Calu3 (cell line): ENCODE measurements around the gene DDRGK1. TPM values are rescaled to one million over a fixed set of nuclear protein-coding genes. Genes with fewer than 3 reads are reported as not detected.

Source experiments
- BruUV-seq: library from RNA; stranded (reverse); fragments of 400-500 nt; replicated peaks from 2 replicates; lab custom pipeline; 2021; lab: Mats Ljungman, UMichigan
- CTCF ChIA-PET: fragments of 300-600 bp; sonication (Branson Sonifier 250); formaldehyde crosslinking; loops from one replicate; lab custom pipeline; 2022; ENCODE audit warnings: antibody characterized with exemption; lab: Charles Lee
- DNase-seq: peaks from one replicate; pipeline ENCODE4 v3.0.0; 2022
- H3K27ac Mint-ChIP-seq: one replicate; pipeline ENCODE4 v1.8.0; 2022; ENCODE audit warnings: mixed read lengths; ENCODE audit not compliant: unreplicated experiment
- H3K27me3 Mint-ChIP-seq: one replicate; pipeline ENCODE4 v1.8.0; 2022; ENCODE audit warnings: mixed read lengths; ENCODE audit not compliant: unreplicated experiment
- H3K36me3 Mint-ChIP-seq: one replicate; pipeline ENCODE4 v1.8.0; 2022; ENCODE audit warnings: mild to moderate bottlenecking, moderate library complexity, mixed read lengths; ENCODE audit not compliant: insufficient read depth, unreplicated experiment
- H3K4me1 Mint-ChIP-seq: one replicate; pipeline ENCODE4 v1.8.0; 2022; ENCODE audit warnings: mild to moderate bottlenecking, low read depth, mixed read lengths; ENCODE audit not compliant: unreplicated experiment
- H3K4me3 Mint-ChIP-seq: one replicate; pipeline ENCODE4 v1.8.0; 2022; ENCODE audit warnings: mild to moderate bottlenecking, low read depth, moderate library complexity, mixed read lengths; ENCODE audit not compliant: unreplicated experiment
- H3K9me3 Mint-ChIP-seq: one replicate; pipeline ENCODE4 v1.8.0; 2022; ENCODE audit warnings: low read depth, mixed read lengths; ENCODE audit not compliant: unreplicated experiment
- intact Hi-C: fragments of 100-400 bp; cut with micrococcal nuclease; formaldehyde crosslinking; loops from one replicate; pipeline ENCODE4 v1.10.0; 2022; ENCODE audit not compliant: unreplicated experiment
- total RNA-seq: library from RNA; stranded (reverse); gene quantifications from 2 replicates; pipeline ENCODE4 v1.2.3, GENCODE V29; 2022
- TF ChIP-seq, protein P1 (sequence below): fragments of 200-600 bp; IDR thresholded peaks from one replicate; pipeline ENCODE4 v1.8.0; 2022; ENCODE audit warnings: antibody characterized with exemption; ENCODE audit not compliant: unreplicated experiment

Gene DDRGK1
- total RNA-seq, 1 experiment from 2014 or later = 30.9 TPM

DNA sequence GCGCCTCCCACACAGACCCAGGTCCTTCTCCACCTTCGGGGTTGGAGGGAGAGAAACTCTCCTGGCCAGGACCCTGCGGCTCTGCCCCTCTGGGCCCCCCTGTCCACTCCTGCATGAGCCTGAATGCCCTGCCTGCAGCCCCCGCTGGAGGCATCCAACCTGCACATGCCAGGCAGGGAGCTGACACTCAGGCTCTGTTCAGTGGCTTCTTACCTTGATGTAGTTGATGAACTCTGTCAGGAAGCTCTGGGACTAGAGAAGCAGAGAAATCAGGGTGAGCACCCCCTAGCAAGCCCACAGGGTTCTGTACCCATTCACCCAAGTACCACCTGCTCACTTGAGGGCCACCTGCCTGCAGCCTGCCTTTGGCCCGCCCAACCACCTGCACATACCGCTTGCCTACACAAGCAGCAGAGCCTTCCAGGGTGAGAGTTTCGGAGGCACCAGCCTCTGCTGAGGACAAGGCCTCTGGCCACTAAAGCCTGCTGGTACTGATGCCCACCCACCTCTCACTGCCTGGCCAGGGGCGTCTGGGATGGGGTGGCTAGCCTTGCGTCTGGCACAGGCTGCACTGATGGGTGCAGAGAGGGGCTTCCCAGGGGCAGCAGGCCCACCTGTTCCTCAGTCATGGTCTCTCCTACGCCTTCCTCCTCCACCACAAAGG is 9.7 kb downstream of the DDRGK1 start:
- intact Hi-C loops = no loop called here
- H3K4me3 Mint-ChIP-seq = no peak overlapping the region
- H3K4me1 Mint-ChIP-seq = no peaks in the 10 kb centered on the region
- BruUV-seq = no TSS peak
- CTCF ChIA-PET = no interaction called here
- H3K27ac Mint-ChIP-seq = no peak overlapping the region
- no peaks in the 10 kb centered on the region for H3K9me3 Mint-ChIP-seq
- H3K36me3 Mint-ChIP-seq = peaks cover 45% of the 10 kb centered on the region
- DNase-seq = no peak
- no peaks in the 10 kb centered on the region for H3K27me3 Mint-ChIP-seq
- TF ChIP-seq, protein P1, sequence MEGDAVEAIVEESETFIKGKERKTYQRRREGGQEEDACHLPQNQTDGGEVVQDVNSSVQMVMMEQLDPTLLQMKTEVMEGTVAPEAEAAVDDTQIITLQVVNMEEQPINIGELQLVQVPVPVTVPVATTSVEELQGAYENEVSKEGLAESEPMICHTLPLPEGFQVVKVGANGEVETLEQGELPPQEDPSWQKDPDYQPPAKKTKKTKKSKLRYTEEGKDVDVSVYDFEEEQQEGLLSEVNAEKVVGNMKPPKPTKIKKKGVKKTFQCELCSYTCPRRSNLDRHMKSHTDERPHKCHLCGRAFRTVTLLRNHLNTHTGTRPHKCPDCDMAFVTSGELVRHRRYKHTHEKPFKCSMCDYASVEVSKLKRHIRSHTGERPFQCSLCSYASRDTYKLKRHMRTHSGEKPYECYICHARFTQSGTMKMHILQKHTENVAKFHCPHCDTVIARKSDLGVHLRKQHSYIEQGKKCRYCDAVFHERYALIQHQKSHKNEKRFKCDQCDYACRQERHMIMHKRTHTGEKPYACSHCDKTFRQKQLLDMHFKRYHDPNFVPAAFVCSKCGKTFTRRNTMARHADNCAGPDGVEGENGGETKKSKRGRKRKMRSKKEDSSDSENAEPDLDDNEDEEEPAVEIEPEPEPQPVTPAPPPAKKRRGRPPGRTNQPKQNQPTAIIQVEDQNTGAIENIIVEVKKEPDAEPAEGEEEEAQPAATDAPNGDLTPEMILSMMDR = no peak

DNA sequence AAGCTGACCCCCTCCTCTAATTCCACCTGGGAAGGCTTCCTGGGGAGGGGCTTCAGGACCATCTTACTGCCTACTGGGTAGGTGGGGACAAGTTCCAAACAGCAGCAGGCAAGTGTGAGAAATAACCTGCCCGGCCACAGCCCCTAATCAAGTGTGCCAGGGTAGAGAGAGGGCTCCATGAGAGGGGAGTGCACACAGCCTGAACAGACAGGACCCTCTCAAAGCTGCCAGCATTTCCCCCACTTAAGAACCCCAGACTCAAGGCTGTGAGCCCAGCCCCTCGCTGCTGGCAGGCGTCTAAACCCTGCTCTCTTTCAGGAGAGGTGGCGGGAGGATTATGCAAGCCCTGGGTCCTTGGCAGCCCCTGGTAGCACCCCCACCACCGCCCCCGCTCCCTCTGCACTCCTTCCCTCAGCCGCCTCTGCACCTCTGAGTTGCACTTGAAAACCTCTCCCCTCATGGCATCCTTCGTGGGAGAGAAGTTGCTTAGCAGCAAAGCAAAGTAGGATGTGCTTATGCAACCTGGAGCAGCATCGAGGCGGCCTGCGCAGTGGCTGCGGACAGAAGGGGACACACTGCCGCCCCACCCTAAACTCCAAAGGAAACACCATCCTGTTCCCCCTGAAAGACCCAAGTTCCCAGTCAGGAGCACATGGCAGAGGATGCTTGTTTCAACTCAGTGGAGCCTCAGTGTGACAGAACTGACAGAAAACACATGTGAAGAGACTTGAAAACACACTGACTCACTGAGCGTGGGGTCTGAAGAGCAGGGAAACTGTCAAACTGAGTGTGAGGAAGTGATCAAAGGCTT is 10.5 kb downstream of the DDRGK1 start:
- Mint-ChIP-seq H3K4me3 (no peak overlapping the region), H3K4me1 (no peaks in the 10 kb centered on the region), H3K36me3 (peaks cover 41% of the 10 kb centered on the region), H3K27me3 (no peaks in the 10 kb centered on the region), H3K27ac (no peak overlapping the region), H3K9me3 (no peaks in the 10 kb centered on the region)
- intact Hi-C loops = no loop called here
- DNase-seq = no peak
- CTCF ChIA-PET = no interaction called here
- TF ChIP-seq, protein P1 = no peak
- no TSS peak for BruUV-seq

DNA sequence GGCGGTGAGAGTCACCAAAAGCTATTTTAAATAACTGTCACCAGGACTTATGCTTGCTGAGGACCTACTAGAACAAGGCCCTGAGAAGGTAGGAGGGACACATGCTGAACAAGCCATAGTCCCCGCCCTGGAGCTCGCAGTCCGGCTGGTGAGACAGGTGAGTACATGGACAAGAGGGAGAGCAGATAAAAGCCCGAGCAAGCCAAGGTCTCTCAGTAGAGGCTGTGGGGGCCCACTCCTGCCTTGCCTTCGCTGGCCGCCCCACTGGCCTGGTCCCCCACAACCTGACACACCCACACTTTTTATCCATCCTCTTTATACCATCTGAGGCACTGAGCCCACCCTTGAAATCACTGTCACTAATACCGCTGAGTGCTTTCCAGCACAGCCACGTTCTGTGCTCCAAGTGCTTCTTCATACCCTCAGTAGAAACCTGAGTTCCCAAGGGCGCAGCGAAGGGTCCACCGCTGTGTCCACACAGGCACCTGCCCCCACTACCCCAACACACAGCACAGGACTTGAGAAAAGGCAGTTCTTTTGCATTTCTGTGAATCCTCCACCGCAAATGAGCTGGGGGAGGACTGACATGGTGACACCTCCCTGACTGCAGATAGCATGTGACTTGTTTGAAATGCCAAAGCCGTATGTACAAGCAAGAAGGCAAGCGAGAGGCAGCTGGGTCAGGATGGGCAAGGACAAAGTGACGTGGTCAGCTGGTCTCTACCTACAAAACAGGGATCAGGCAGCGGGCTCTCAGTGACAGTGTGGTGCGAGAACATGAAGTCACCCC is 12.1 kb downstream of the DDRGK1 start:
- H3K36me3 Mint-ChIP-seq = peaks cover 30% of the 10 kb centered on the region
- CTCF ChIA-PET = no interaction called here
- no peaks in the 10 kb centered on the region for H3K4me1 Mint-ChIP-seq

DNA sequence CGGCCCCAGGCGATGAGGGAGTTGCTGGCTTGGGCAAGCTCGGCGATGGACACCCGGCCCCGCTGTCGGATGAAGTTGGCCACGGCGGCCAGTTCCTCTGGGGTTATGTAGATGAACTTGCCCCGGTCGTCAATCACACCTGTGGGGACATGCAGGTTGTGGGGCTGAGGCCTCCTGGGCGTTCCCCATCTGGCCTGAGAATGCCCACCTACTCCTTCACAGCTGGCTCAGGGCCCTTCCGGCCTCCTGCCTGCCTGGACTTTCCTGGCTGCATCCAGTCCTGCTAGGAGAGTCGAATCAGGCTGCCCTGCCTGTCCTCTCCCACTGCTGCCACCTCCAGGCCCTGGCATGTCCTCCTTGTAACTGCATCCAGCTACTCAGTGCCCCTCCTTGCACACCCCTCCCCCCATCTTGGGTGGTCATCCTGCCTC is 13.8 kb downstream of the DDRGK1 start:
- no peak overlapping the region for H3K27ac Mint-ChIP-seq
- no TSS peak for BruUV-seq
- CTCF ChIA-PET = no interaction called here
- no peak overlapping the region for H3K4me3 Mint-ChIP-seq
- DNase-seq = no peak
- H3K4me1 Mint-ChIP-seq = no peaks in the 10 kb centered on the region
- no peaks in the 10 kb centered on the region for H3K9me3 Mint-ChIP-seq
- peaks cover 19% of the 10 kb centered on the region for H3K36me3 Mint-ChIP-seq
- TF ChIP-seq, protein P1 = no peak
- intact Hi-C loops = no loop called here
- H3K27me3 Mint-ChIP-seq = no peaks in the 10 kb centered on the region

More for the DNA sequence above, 12.1 kb downstream of the DDRGK1 start:
- Mint-ChIP-seq H3K9me3 (no peaks in the 10 kb centered on the region), H3K27ac (no peak overlapping the region), H3K4me3 (no peak overlapping the region), H3K27me3 (no peaks in the 10 kb centered on the region)
- intact Hi-C loops = no loop called here
- BruUV-seq = no TSS peak
- no peak for DNase-seq
- TF ChIP-seq, protein P1 = no peak
